ENCODE measurements around the gene LATS2.

Gene LATS2

GRCh38 chr13:21013682-21014038 is 47.7 kb downstream of the LATS2 start:
- no peak for DNase-seq

- no peak for DNase-seq
Observed at GRCh38 chr13:21012841-21013681, 48.3 kb downstream of the LATS2 start.

- no peak for DNase-seq
Observed at GRCh38 chr13:21012211-21012610, 49.2 kb downstream of the LATS2 start.

- no peak for DNase-seq
Observed at GRCh38 chr13:21011378-21011777, 50.0 kb downstream of the LATS2 start.

DNA sequence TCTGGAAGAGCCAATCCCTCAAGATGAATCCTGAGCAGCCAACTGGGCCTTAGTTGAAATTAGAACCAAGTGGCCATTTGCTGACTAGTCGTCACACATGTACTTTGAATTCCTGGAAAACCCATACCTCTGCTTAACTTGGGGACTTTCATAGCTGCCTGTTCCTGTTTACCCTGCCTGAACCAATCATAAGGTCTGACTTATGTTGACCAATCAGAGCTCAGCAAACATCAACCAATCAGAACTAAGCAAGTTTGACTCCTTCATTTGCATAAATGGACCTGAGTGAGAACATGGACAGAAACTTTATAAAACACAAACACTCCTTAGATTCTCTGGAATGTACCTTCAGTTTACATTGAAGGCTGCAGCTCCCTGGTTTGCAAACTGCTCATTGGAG is 50.8 kb downstream of the LATS2 start:
- no peak for DNase-seq

- DNase-seq: no peak
Observed at GRCh38 chr13:21009036-21009435, 52.4 kb downstream of the LATS2 start.

- DNase-seq: no peak
Observed at GRCh38 chr13:21008026-21008425, 53.4 kb downstream of the LATS2 start.

DNA sequence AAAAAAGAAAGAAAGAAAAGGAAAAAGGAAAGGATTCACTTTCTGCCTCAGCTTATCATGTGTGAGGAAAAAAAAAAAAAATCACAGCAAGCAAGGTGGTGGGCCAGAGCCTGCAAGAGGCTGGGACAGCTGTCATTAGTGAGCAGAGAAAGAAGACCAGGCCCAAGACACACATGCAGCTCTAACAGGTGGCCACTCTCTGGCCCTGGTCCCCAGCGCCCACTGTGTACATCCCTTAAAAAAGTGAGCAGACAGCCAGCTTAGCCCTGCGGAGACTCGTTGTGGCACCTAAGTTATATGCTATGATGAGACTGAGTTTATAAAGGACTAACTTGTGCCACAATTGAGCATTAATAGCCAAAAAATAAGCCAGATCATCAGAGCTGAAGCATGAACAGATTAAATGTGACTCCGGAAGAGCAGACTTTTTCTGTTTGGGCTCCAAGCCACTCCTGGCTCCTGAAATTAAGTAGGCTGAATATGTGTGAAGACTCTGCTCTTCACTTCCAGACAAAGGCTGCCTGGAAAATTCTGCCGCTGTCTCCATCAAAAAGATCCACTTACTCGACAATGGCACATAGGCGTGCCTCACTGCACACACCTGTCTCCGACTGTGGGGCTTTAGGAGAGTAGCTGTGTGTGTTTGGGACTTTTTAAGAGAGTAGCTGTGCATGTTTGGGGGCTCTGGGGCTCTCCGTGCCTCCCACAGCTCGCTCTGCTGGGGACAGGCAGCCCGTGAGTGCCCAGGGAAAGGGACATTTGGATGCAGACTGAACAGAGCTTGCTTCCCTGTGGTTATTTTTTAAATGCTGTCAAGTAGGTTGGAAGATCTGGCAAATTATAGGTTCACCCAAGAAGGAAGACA is 55.0 kb downstream of the LATS2 start:
- DNase-seq: no peak

GRCh38 chr13:21005193-21005592 is 56.2 kb downstream of the LATS2 start:
- no peak for DNase-seq

DNA sequence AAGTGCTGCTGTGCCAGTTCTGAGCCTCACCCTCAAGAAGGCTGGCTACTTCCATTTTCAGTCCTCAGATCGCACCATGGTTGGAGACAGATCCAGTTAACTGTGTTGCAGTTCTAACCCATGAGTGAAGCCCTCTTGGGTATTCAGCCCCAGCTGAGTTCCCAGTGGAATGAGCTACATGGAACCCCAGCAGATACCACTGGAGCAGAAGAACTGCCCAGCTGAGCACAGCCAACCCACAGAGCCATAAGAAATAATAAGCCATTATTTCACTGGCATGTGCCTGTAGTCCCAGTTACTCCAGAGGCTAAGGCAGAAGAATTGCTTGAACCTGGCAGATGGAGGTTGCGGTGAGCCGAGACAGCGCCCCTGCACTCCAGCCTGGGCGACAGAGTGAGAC is 59.9 kb downstream of the LATS2 start:
- DNase-seq: no peak

GRCh38 chr13:21000647-21001046 is 60.7 kb downstream of the LATS2 start:
- no peak for DNase-seq

DNA sequence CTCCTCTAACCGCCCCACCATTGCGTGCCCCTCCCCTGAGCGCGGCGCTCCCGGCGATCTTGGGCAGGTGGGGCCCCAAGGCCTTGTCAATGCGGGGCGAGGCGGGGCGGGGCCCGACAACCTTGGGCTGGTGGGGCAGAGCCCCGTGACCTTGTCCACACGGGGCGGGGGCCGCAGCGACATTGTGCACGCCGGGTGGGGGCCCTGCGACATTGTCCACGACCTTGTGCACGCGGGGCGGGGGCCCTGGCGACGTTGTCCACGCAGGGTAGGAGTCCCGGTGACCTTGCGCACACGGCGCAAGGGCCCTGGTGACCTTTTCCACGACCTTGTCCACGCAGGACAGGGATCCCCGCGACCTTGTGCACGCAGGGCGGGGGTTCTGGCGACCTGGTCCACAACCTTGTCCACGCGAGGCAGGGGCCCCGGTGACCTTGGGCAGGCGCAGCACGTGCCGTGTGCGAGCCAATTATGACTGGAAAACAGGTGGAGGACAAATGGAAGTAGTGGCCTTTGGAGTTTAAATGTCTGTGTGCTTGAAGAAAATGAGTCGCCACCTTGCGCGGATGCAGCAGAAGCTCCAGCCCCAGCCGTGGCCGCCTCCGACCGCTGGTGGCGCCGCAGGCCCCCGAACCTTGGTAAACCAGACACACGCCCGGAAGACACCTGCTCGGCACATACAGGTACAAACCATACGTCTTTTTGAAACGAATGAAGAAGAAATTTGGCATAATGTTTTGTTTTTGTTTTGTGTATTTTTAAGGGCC is 62.6 kb downstream of the LATS2 start:
- DNase-seq: no peak

GRCh38 chr13:20997301-20998161 is 63.9 kb downstream of the LATS2 start:
- no peak for DNase-seq

DNA sequence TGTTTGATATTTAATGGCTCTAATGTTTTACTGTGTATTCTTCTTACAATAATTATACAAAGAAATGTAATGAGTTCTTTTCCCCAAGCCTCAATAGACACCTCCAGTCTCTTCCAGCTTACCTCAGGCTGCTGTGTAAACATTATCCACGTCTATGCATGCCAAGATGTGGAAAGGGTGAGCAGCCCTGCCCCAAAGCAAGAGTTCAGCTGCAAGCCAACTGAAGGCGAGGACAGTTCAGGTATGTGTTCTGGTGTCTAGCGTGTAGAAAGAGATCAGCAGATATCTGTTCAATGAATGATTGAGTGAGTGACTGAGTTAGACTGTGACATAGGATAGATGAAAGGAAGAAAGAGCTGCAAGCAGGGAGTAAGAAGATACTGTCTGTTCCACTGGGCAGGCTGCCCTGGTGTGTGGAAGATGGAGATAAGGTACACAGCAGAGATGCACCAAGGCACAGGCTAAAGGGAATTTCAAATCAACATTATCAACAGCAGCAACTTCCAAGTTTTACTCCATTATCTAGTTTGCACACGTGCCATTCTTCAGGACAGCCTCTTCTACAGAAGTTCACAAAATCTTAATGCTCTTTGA is 66.0 kb downstream of the LATS2 start:
- DNase-seq: no peak

GRCh38 chr13:20994441-20994821 is 67.0 kb downstream of the LATS2 start:
- no peak for DNase-seq

DNA sequence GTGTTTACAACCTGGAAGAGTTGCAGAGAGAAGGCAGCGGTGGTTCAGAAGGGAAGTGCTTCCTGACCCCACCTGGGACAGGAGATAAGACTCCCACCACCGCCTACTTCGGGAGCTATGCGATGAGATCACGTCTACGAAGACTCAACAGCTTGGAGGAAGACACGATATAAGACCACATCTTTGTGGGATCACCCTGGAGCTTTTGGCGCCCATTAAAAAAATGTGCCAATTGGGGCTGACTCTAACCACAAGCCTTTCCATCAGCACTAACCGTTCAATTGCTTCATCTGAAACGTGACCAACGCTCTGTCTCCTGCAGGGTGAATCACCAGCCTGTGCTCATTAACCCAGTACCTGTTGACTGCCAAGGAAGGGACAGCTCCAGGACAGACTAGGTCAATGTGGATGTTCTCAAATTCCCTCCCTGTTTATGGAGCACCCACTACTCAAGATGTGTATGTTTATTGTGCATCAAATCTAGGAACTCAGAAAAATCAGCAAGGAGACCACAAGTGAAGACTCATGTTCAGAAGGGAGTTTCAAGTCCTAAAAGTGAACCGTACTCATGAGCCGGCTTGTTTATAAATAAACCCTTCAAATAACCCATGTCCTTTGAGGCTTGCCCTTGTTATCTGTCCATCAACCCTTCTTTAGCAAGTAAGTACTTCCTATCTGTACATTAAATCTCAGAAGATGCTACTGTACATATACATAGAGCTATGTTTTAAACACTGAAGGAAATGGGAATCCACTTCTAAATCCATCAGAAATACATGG is 67.5 kb downstream of the LATS2 start:
- DNase-seq: no peak

GRCh38 chr13:20993211-20993610 is 68.2 kb downstream of the LATS2 start:
- no peak for DNase-seq

GRCh38 chr13:20991741-20992520 is 69.5 kb downstream of the LATS2 start:
- DNase-seq: no peak

- DNase-seq: no peak
Observed at GRCh38 chr13:20990910-20991525, 70.4 kb downstream of the LATS2 start.
